PC-9 (cell line): ENCODE data around the gene SLC25A52. TPM values are rescaled to one million over a fixed set of nuclear protein-coding genes. Genes with fewer than 3 reads are reported as not detected.

Source experiments
- BruUV-seq: library from RNA; stranded (reverse); fragments of 400-500 nt; replicated peaks from 2 replicates; lab custom pipeline; 2021; lab: Mats Ljungman, UMichigan
- CTCF ChIA-PET: fragments of 300-600 bp; sonication (Branson Sonifier 250); formaldehyde crosslinking; loops from one replicate; lab custom pipeline; 2022; ENCODE audit warnings: antibody characterized with exemption; lab: Charles Lee
- POLR2A ChIA-PET: fragments of 300-600 bp; sonication (Branson Sonifier 250); formaldehyde crosslinking; loops from one replicate; lab custom pipeline; 2022; ENCODE audit warnings: antibody characterized with exemption; ENCODE audit not compliant: unreplicated experiment; lab: Charles Lee
- DNase-seq, 2 experiments: peaks; one replicate each; pipeline versions ENCODE4 v3.0.0 to v3.0.0-alpha.2; 2015 to 2022; ENCODE audit warnings: mixed read lengths in 1 of 2
- H2AFZ ChIP-seq: fragments of 200-600 bp; sonication (generic); 2 replicates; pipeline ENCODE4 v1.8.1; 2017; ENCODE audit warnings: antibody characterized with exemption
- H3F3A ChIP-seq: fragments of 200-600 bp; sonication (generic); 2 replicates; pipeline ENCODE4 v1.8.1; 2017; ENCODE audit warnings: antibody characterized with exemption, mild to moderate bottlenecking, low read depth; ENCODE audit not compliant: insufficient read depth
- H3K27ac ChIP-seq: fragments of 200-600 bp; sonication (generic); 2 replicates; pipeline ENCODE4 v1.6.1; 2016; ENCODE audit warnings: mixed run types
- H3K27me3 ChIP-seq: fragments of 200-600 bp; sonication (generic); 2 replicates; pipeline ENCODE4 v1.6.1; 2016; ENCODE audit warnings: low read depth, mixed run types; ENCODE audit not compliant: insufficient read depth
- H3K36me3 ChIP-seq: fragments of 200-600 bp; sonication (generic); 2 replicates; pipeline ENCODE4 v1.6.1; 2016; ENCODE audit warnings: low read depth, mixed run types
- H3K4me1 ChIP-seq: fragments of 200-600 bp; sonication (generic); replicated peaks from 2 replicates; pipeline ENCODE4 v1.6.1; 2016; ENCODE audit warnings: mixed run types; ENCODE audit not compliant: insufficient read depth
- H3K4me2 ChIP-seq: fragments of 200-600 bp; sonication (generic); 2 replicates; pipeline ENCODE4 v1.6.1; 2017; ENCODE audit warnings: mixed run types
- H3K4me3 ChIP-seq: fragments of 200-600 bp; sonication (generic); 2 replicates; pipeline ENCODE4 v1.6.1; 2016; ENCODE audit warnings: mixed run types
- H3K79me2 ChIP-seq: fragments of 200-600 bp; sonication (generic); 2 replicates; pipeline ENCODE4 v1.6.1; 2017; ENCODE audit warnings: low read depth, mixed run types
- H3K9me2 ChIP-seq: fragments of 200-600 bp; sonication (generic); 2 replicates; pipeline ENCODE4 v1.8.1; 2017; ENCODE audit warnings: mild to moderate bottlenecking; ENCODE audit not compliant: insufficient read depth
- H3K9me3 ChIP-seq: fragments of 200-600 bp; sonication (generic); 2 replicates; pipeline ENCODE4 v1.8.1; 2016; ENCODE audit warnings: low read depth; ENCODE audit not compliant: insufficient read depth
- H4K20me1 ChIP-seq: fragments of 200-600 bp; sonication (generic); 2 replicates; pipeline ENCODE4 v1.8.1; 2017; ENCODE audit not compliant: insufficient read depth
- EZH2 ChIP-seq: fragments of 200-600 bp; sonication (generic); IDR thresholded peaks from 2 replicates; pipeline ENCODE4 v1.8.0; 2017; ENCODE audit warnings: antibody characterized with exemption, low read depth
- intact Hi-C: fragments of 100-400 bp; cut with micrococcal nuclease; formaldehyde crosslinking; loops from one replicate; pipeline ENCODE4 v1.10.0; 2022; ENCODE audit not compliant: unreplicated experiment
- total RNA-seq: library from RNA; stranded (reverse); gene quantifications from 2 replicates; pipeline ENCODE4 v1.2.3, GENCODE V29; 2021
- TF ChIP-seq, protein P1 (sequence below): fragments of 200-600 bp; sonication (generic); conservative IDR thresholded peaks from 2 replicates; pipeline ENCODE4 v1.6.1; 2017; ENCODE audit warnings: mixed run types, antibody characterized with exemption, mild to moderate bottlenecking, moderate library complexity

SLC25A52 gene
- total RNA-seq, 1 experiment from 2014 or later, result not detected

DNA sequence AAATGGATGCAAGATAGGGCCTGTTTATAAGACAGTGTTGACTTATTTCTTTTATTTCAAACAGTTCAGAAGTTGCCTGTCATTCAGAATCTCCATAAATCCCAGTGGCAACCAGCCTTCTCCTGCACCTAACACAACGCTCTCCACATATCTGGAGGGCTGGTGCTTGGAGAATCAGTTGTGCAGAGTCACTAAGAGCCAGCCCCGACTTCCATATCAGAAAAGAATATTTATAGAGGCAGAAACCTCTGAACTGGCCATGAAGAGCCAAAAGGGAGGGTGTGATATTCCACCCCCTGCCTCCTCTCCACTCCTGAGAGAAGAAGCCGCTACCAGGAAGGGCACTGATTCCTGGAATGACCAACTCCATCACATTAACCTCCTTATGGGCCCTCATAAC lies 42.3 kb downstream of the SLC25A52 start:
- Histone ChIP-seq H3K4me3 (no peak overlapping the region), H3K79me2 (no peaks in the 10 kb centered on the region), H3K4me2 (no peak overlapping the region), H3K9me3 (no peaks in the 10 kb centered on the region), H3K36me3 (no peaks in the 10 kb centered on the region), H4K20me1 (no peaks in the 10 kb centered on the region), H3K27me3 (no peaks in the 10 kb centered on the region), H2AFZ (no peak overlapping the region), H3K27ac (no peak overlapping the region), H3K9me2 (no peaks in the 10 kb centered on the region), H3K4me1 (no peaks in the 10 kb centered on the region), H3F3A (no peaks in the 10 kb centered on the region)
- BruUV-seq, result no TSS peak
- TF ChIP-seq, protein P1, sequence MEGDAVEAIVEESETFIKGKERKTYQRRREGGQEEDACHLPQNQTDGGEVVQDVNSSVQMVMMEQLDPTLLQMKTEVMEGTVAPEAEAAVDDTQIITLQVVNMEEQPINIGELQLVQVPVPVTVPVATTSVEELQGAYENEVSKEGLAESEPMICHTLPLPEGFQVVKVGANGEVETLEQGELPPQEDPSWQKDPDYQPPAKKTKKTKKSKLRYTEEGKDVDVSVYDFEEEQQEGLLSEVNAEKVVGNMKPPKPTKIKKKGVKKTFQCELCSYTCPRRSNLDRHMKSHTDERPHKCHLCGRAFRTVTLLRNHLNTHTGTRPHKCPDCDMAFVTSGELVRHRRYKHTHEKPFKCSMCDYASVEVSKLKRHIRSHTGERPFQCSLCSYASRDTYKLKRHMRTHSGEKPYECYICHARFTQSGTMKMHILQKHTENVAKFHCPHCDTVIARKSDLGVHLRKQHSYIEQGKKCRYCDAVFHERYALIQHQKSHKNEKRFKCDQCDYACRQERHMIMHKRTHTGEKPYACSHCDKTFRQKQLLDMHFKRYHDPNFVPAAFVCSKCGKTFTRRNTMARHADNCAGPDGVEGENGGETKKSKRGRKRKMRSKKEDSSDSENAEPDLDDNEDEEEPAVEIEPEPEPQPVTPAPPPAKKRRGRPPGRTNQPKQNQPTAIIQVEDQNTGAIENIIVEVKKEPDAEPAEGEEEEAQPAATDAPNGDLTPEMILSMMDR, result no peak
- no peak for TF ChIP-seq EZH2
- intact Hi-C loops, result no loop called here
- ChIA-PET CTCF (no interaction called here), POLR2A (no interaction called here)
- no peak for DNase-seq

DNA sequence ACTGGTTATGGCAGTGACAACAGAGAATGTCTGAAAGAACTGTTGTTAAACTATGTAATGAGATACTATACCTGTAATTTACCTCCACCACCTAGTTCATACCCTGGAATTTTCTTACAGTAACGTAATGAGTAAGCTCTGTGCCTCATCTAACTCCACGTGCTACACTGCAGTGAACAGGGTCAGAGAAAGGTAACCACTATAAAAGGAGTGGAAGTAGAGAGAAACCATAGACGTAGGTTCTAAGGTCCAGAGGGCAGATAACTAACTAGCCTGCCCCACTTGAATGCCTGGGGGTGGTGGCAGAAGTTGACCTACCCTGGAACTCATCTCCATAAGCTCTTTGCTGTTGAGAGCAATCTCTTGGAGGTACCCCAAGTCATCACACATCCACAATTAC lies 44.3 kb downstream of the SLC25A52 start:
- intact Hi-C loops, result no loop called here
- no peak for DNase-seq
- H3K27me3 ChIP-seq, result no peaks in the 10 kb centered on the region
- POLR2A ChIA-PET, result no interaction called here
- BruUV-seq, result no TSS peak
- no peak overlapping the region for H3K4me2 ChIP-seq
- CTCF ChIA-PET, result no interaction called here
- H4K20me1 ChIP-seq, result no peaks in the 10 kb centered on the region
- no peaks in the 10 kb centered on the region for H3K79me2 ChIP-seq
- TF ChIP-seq, protein P1, result no peak
- TF ChIP-seq EZH2, result no peak
- no peaks in the 10 kb centered on the region for H3F3A ChIP-seq
- no peaks in the 10 kb centered on the region for H3K4me1 ChIP-seq
- no peaks in the 10 kb centered on the region for H3K9me2 ChIP-seq
- no peak overlapping the region for H2AFZ ChIP-seq
- H3K4me3 ChIP-seq, result no peak overlapping the region
- H3K36me3 ChIP-seq, result no peaks in the 10 kb centered on the region
- H3K27ac ChIP-seq, result no peak overlapping the region
- H3K9me3 ChIP-seq, result no peaks in the 10 kb centered on the region

DNA sequence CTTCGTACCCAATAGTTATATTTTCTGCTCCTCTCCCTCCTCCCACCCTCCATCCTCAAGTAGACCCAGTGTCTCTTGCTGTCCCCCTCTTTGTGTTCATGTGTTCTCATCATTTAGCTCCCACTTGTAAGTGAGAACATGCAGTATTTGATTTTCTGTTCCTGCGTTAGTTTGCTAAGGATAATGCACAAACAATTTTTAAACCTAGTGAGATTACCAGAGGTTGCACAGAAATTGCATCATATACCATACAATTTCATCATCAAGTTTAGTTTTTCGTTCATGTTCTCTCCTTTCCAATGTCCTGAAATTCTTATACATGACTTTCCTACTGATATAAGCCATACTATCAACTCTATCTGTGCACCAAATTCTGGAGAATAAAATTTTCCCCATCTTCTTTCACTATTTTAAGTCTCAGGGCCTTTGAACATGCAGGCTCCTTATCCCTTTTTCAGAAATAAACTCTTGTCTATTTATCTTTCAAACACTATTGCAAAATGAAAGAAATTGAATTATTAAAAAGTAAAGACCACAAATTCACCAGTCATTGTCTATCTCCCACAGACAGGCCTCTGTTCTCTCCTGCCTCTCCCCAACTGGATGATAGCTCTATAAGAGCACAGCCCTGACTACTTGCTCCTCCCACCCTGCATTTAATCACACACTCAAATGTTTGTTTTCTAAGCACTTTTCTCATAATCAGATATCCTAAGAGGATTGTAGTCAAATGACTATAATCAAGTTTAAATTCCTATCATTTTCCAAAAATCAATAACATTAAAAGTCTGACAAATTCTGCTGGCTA lies 49.1 kb downstream of the SLC25A52 start:
- POLR2A ChIA-PET, result no interaction called here
- no peaks in the 10 kb centered on the region for H4K20me1 ChIP-seq
- DNase-seq, result no peak

More for the DNA sequence above, 49.1 kb downstream of the SLC25A52 start:
- Histone ChIP-seq H3K4me1 (no peaks in the 10 kb centered on the region), H3K27ac (no peak overlapping the region), H3F3A (no peaks in the 10 kb centered on the region), H3K4me3 (no peak overlapping the region), H3K9me2 (no peaks in the 10 kb centered on the region), H3K9me3 (no peaks in the 10 kb centered on the region), H3K79me2 (no peaks in the 10 kb centered on the region), H3K27me3 (no peaks in the 10 kb centered on the region), H3K4me2 (no peak overlapping the region), H3K36me3 (no peaks in the 10 kb centered on the region), H2AFZ (no peak overlapping the region)
- intact Hi-C loops, result no loop called here
- CTCF ChIA-PET, result no interaction called here
- TF ChIP-seq, protein P1, result no peak
- no peak for TF ChIP-seq EZH2
- BruUV-seq, result no TSS peak
